ENCODE results near the gene PIP4K2A. TPM values are rescaled to one million over a fixed set of nuclear protein-coding genes. Genes with fewer than 3 reads are reported as not detected.

PIP4K2A gene
- total and polyA plus RNA-seq, 4 donors, result 7.3 to 42.2 (median 27.6) TPM

DNA sequence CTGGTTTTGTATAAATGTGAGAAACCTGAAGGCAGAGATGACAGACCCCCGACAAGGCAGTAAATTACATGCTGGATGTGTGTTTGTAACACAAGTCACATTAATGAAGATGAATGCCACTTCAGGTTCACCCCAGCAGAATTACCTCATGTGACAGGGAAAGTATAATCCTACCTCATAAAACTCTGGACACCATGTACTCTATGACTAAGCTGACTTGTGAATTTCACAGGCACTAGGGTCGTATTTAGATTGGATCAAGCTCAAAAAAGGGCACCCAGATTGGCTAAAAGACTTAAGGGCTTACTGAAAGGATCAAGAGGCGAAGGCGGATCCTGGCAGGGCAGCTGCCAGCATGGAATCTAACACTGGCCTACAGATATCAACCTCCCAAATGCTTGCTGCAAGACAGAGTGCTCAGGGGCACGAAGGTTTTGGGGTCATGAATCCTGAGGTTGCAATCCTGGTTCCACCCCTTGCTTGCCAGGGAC, 161.4 kb downstream of the PIP4K2A start:
- H3K36me3 ChIP-seq (ENCODE audit: control insufficient read depth in 4 of 4, insufficient read depth in 4 of 4, low read length in 4 of 4), result peaks cover 4 to 7% (median 5%) of the 10 kb centered on the region in 4 donors
- ATAC-seq (ENCODE audit: insufficient read depth, low FRiP score) (no peak), DNase-seq (no peak)
- no peak overlapping the region for H3K4me3 ChIP-seq
- H3K27me3 ChIP-seq (ENCODE audit: control insufficient read depth in 3 of 3, insufficient read depth in 3 of 3, low read length in 2 of 3), result no peaks in the 10 kb centered on the region
- H3K27ac ChIP-seq (ENCODE audit: low read depth in 1 of 2, low read length in 1 of 2), result no peak overlapping the region
- WGBS, 2 donors, result 82 to 89% methylated on average over 5 of the region's 5 CpGs
- no peak overlapping the region for H3K9ac ChIP-seq (ENCODE audit: insufficient read depth in 1 of 2, low read length in 2 of 2)
- H3K9me3 ChIP-seq (ENCODE audit: control insufficient read depth in 4 of 4, insufficient read depth in 3 of 4, low read length in 3 of 4), result no peaks in the 10 kb centered on the region
- TF ChIP-seq, protein P1, sequence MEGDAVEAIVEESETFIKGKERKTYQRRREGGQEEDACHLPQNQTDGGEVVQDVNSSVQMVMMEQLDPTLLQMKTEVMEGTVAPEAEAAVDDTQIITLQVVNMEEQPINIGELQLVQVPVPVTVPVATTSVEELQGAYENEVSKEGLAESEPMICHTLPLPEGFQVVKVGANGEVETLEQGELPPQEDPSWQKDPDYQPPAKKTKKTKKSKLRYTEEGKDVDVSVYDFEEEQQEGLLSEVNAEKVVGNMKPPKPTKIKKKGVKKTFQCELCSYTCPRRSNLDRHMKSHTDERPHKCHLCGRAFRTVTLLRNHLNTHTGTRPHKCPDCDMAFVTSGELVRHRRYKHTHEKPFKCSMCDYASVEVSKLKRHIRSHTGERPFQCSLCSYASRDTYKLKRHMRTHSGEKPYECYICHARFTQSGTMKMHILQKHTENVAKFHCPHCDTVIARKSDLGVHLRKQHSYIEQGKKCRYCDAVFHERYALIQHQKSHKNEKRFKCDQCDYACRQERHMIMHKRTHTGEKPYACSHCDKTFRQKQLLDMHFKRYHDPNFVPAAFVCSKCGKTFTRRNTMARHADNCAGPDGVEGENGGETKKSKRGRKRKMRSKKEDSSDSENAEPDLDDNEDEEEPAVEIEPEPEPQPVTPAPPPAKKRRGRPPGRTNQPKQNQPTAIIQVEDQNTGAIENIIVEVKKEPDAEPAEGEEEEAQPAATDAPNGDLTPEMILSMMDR (IDR thresholded peaks at IDR 0.05; ENCODE audit: control extremely low read depth, extremely low read depth), result no peak
- H3K4me1 ChIP-seq (ENCODE audit: control insufficient read depth in 5 of 5, insufficient read depth in 5 of 5, low read length in 5 of 5), result peaks cover 0 to 47% (median 2%) of the 10 kb centered on the region in 5 donors

DNA sequence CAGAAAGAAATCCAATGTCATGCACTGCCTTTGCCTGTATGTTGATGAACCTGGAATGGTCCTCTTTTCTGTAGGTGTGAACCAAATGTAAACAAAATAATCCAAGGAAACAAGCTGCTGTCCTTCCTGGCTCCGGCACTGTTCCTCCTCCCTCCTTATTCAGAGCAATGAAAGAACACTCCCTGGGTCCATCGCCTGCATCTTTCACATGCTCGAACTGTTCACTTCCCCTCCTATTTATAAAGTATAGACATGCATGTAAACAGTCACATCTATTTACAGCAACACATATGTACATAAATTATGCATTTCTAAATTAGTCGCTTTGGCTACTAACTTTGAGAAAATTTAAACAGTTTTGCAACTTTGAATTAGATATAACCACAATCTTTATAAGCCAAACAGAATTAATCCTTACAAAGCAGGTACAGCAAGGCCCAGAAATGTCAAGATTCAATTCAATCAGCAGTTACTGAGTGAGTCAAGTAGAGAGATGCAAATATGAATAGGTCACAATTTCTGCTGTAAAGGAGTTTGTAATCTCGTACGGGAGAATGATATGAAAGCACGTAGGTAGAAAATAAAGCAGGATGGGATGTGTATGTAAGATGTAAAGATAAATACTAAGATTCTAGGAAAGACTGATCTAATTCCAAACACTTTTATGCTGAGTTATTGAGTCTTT, 162.6 kb downstream of the PIP4K2A start:
- H3K27me3 ChIP-seq (ENCODE audit: control insufficient read depth in 3 of 3, insufficient read depth in 3 of 3, low read length in 2 of 3), result no peaks in the 10 kb centered on the region
- DNase-seq, result no peak
- H3K36me3 ChIP-seq (ENCODE audit: control insufficient read depth in 4 of 4, insufficient read depth in 4 of 4, low read length in 4 of 4), result peaks cover 4 to 10% (median 6%) of the 10 kb centered on the region in 4 donors
- H3K9me3 ChIP-seq (ENCODE audit: control insufficient read depth in 4 of 4, insufficient read depth in 3 of 4, low read length in 3 of 4), result no peaks in the 10 kb centered on the region
- H3K4me1 ChIP-seq (ENCODE audit: control insufficient read depth in 5 of 5, insufficient read depth in 5 of 5, low read length in 5 of 5), result peaks cover 0 to 36% (median 2%) of the 10 kb centered on the region in 5 donors
- WGBS, 2 donors, result 84 to 89% methylated on average over 7 of the region's 7 CpGs
- H3K4me3 ChIP-seq, result no peak overlapping the region
- H3K9ac ChIP-seq (ENCODE audit: insufficient read depth in 1 of 2, low read length in 2 of 2), result no peak overlapping the region
- no peak for ATAC-seq (ENCODE audit: insufficient read depth, low FRiP score)
- no peak overlapping the region for H3K27ac ChIP-seq (ENCODE audit: low read depth in 1 of 2, low read length in 1 of 2)
- TF ChIP-seq, protein P1 (IDR thresholded peaks at IDR 0.05; ENCODE audit: control extremely low read depth, extremely low read depth), result no peak

DNA sequence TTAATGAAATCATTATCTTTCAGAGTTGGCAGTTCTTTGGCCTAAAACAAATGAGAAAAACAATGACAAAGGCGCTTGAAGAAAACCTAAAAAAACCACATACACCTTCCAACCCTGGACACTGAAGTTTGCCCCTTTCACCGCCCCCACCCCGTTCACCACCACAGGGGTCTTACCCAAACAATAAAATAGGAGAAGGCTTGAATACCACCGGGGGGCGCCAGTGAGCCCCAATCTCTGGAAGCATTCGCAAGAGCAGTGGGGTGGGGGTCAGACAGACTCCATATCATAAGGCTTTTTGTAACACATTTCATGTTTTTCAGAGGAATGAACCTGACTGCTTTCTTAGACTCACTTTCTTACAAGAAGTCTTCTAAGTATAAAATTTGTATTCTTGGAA, 163.6 kb downstream of the PIP4K2A start:
- ATAC-seq (ENCODE audit: insufficient read depth, low FRiP score) (no peak), DNase-seq (peak in 2 of 3 donors; percentile 30 to 52)
- H3K4me3 ChIP-seq, result no peak overlapping the region
- H3K9ac ChIP-seq (ENCODE audit: insufficient read depth in 1 of 2, low read length in 2 of 2), result no peak overlapping the region
- H3K9me3 ChIP-seq (ENCODE audit: control insufficient read depth in 4 of 4, insufficient read depth in 3 of 4, low read length in 3 of 4), result no peaks in the 10 kb centered on the region
- H3K4me1 ChIP-seq (ENCODE audit: control insufficient read depth in 5 of 5, insufficient read depth in 5 of 5, low read length in 5 of 5), result peaks cover 0 to 27% (median 2%) of the 10 kb centered on the region in 5 donors
- H3K27ac ChIP-seq (ENCODE audit: low read depth in 1 of 2, low read length in 1 of 2), result no peak overlapping the region
- H3K36me3 ChIP-seq (ENCODE audit: control insufficient read depth in 4 of 4, insufficient read depth in 4 of 4, low read length in 4 of 4), result peaks cover 4 to 10% (median 6%) of the 10 kb centered on the region in 4 donors
- WGBS, 2 donors, result 52 to 61% methylated on average over 6 of the region's 6 CpGs
- H3K27me3 ChIP-seq (ENCODE audit: control insufficient read depth in 3 of 3, insufficient read depth in 3 of 3, low read length in 2 of 3), result no peaks in the 10 kb centered on the region
- TF ChIP-seq, protein P1 (IDR thresholded peaks at IDR 0.05; ENCODE audit: control extremely low read depth, extremely low read depth), result peak; percentile 15

Measured in lung (tissue), 12 donors.